IPS-NIHi11 (cell line): ENCODE data around the gene EIF4G3.
A peak's percentile ranks its signal among the peaks of the same experiment; 100 is the strongest.
"Not testable (repeated sequence)": the region's sequence is repeated elsewhere in the genome, so short reads cannot be mapped to it uniquely, and the experiment has no call there.

Experiments
- DNase-seq: peaks from one replicate; pipeline ENCODE4 v3.0.0; 2012; ENCODE audit warnings: mixed read lengths, low spot score

The EIF4G3 gene

GRCh38 chr1:20811916-20812315 is 364.8 kb downstream of the EIF4G3 start:
- no peak for DNase-seq

- no peak for DNase-seq
These were observed 383.5 kb downstream of the EIF4G3 start for GRCh38 chr1:20793236-20793635.

- DNase-seq, result no peak
These were observed 384.5 kb downstream of the EIF4G3 start for GRCh38 chr1:20792196-20792595.

DNA sequence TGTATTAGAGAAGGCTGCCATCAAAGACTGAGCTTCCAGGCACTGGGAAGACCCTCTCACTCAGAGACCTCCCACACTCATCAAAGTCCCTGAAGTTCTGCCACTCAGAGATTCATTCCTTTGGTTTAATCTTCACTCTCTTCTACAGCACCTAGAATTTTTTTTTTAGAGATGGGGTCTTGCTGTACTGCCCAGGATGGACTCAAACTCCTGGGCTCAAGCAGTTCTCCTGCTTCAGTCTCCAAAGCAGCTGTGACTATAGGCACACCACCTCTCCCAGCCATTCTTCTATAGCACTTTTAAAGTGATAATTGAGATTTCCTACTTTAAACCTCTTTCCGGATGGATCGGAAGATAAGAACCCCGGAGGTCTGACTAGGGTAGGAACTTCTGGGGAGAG is 385.9 kb downstream of the EIF4G3 start:
- DNase-seq, result no peak

DNA sequence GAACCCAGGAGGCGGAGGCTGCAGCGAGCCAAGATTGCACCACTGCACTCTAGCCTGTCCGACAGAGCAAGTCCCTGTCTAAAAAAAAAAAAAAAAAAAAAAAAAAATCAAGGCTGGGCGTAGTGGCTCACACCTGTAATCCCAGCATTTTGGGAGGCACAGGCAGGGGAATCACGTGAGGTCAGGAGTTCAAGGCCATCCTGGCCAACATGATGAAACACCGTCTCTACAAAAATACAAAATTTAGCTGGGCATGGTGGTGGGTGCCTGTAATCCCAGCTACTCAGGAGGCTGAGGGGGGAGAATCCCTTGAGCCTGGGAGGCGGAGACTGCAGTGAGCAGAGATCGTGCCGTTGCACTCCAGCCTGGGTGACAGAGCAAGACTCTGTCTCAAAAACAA is 387.1 kb downstream of the EIF4G3 start:
- not testable (repeated sequence) for DNase-seq

DNA sequence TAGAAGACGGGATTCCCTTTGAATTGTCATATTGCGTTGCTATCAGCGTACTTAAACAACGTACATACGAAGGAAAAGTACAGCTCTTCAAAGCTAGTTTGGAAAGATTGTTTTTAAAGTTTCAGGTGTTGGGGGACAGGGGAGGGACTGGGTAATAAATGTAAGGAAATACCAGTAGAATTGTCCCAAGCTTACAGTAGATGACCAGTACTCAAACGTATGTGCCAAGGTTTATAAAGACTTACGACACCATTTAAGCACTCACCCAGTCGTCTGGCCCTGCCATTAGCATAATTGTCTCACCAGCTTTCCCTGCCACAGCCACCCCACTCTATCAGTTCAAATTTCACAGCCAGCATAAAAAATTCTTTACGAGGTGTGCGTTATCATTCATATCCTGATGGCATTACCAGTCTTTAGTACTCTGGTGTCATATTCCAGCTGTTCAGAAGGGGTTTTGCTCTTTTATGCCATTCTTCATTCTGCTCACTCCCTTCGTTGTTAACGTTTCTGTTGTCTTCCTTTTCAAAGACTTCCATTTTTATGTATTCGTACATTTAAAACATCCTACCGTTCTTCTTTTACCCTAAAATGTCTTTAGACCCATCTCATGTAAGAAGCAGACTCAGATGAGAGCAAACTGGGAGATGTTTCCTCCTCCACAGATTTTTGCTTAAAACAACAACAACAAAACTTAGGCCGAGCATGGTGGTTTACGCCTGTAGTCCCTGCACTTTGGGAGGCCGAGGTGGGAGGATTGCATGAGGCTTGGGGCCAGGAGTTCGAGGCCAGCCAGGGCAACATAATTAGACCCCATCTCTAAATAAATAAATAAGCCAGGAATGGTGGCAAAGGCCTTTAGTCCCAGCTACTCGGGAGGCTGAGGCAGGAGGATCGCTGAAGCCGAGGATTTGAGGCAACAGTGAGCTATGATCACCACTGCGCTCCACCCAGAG is 388.6 kb downstream of the EIF4G3 start:
- peak; percentile 33 for DNase-seq

GRCh38 chr1:20787029-20787839 is 389.5 kb downstream of the EIF4G3 start, which contains the start of gene HP1BP3:
Gene HP1BP3 (minus strand): TSS chr1:20787307. CDS start chr1:20780440, 6,867 bp downstream.
- DNase-seq, result peak; percentile 82

GRCh38 chr1:20786253-20787028 is 390.3 kb downstream of the EIF4G3 start:
- peak; percentile 94 for DNase-seq

DNA sequence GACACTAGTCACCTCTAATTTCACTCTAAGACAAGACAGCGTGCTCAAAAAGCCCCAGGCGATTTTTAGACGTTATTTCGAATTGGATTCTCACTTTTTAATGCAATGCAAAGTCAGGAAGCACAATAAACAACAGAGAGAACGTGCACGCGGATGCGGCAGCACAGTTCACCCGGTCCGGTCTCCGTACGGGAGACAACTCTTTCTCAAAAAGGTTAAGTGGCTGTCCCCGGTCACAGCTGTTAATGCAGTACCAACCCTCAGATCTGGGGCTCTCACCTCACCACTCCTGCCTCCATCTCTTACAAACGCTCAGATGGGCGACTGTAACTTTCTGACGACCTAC is 390.8 kb downstream of the EIF4G3 start:
- DNase-seq, result no peak

DNA sequence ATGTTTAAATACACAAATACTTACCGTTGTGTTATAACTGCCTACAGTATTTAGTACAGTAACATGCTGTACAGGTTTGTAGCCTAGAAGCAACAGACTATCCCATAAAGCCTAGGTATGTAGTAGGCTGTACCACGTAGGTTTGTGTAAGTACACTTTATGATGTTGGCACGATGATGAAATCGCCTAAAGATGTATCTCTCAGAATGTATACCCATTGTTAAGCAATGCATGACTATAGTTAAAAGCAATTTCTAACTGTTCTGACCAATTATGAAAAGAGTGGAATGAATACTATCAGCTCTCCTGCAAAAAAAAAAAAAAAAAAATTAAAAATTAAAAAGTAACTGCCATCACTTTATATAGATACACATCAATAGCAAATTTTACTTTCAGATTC is 401.0 kb downstream of the EIF4G3 start:
- no peak for DNase-seq

- no peak for DNase-seq
These were observed 404.9 kb downstream of the EIF4G3 start for GRCh38 chr1:20771780-20772179.

GRCh38 chr1:20770314-20771087 is 406.2 kb downstream of the EIF4G3 start:
- no peak for DNase-seq

DNA sequence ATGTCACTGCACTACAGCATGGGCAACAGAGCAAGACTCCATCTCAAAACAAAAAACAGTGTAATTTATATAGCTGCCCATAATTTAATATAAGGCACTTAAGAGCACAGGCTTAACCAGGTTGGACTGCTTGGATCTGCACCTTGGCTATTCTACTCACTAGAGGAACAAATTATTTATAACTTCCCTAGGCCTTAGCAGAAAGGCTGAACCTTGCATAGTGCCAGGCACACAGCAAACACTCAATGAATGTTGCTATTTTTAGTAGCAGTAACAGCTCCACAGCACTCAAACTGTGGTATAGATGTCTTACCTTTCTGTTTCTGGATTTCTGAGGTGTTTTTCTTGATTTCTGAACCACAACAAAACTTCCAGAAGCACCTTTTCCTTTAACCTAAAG is 409.4 kb downstream of the EIF4G3 start:
- DNase-seq, result no peak

DNA sequence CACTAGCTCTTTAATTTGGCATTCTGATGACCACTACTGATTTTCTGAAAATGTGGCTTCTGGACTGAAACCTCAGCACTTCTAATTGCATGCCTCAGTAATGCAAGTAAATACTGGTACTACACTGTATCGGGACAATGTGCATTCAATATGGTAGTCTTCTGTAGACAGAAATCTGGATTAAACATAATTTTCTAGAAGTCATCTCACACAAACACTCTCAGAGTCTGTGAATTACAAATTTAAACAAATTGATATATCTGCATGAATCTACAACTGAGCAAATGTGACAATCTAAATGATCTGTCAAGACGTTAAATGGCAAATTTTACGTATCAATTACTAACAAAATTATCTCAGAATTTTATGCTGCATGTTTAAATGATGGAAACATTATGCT is 413.3 kb downstream of the EIF4G3 start:
- DNase-seq, result no peak

DNA sequence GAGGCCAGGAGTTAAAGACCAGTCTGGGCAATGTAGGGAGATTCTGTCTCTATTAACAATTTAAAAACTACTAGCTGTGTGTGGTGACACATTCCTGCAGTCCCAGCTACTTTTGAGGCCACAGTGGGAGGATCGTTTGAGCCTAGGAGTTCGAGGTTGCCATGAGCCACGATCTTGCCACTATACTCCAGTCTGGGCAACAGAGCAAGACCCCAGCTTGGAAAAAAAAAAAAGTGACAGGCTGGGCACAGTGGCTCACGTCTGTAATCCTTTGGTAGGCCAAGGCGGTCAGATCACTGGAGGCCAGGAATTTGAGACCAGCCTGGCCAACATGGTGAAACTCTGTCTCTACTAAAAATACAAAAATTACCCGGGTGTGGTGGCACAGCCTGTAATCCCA is 416.4 kb downstream of the EIF4G3 start:
- DNase-seq, result no peak
